NCI-H146 treated with DMSO at 0.1 percent for 48 hours (cell line): ENCODE results near the gene DNAAF2.
"Not testable (repeated sequence)": the region's sequence is repeated elsewhere in the genome, so short reads cannot be mapped to it uniquely, and the experiment has no call there.

Source experiments
- DNase-seq: peaks from one replicate; lab custom pipeline; 2025; ENCODE audit not compliant: unreplicated experiment; lab: John Stamatoyannopoulos, UW

The DNAAF2 gene

DNA sequence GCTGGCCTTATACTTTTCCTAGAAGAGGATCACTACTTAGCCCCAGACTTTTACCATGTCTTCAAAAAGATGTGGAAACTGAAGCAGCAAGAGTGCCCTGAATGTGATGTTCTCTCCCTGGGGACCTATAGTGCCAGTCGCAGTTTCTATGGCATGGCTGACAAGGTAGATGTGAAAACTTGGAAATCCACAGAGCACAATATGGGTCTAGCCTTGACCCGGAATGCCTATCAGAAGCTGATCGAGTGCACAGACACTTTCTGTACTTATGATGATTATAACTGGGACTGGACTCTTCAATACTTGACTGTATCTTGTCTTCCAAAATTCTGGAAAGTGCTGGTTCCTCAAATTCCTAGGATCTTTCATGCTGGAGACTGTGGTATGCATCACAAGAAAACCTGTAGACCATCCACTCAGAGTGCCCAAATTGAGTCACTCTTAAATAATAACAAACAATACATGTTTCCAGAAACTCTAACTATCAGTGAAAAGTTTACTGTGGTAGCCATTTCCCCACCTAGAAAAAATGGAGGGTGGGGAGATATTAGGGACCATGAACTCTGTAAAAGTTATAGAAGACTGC is 12.9 kb downstream of the DNAAF2 start:
- no peak for DNase-seq

DNA sequence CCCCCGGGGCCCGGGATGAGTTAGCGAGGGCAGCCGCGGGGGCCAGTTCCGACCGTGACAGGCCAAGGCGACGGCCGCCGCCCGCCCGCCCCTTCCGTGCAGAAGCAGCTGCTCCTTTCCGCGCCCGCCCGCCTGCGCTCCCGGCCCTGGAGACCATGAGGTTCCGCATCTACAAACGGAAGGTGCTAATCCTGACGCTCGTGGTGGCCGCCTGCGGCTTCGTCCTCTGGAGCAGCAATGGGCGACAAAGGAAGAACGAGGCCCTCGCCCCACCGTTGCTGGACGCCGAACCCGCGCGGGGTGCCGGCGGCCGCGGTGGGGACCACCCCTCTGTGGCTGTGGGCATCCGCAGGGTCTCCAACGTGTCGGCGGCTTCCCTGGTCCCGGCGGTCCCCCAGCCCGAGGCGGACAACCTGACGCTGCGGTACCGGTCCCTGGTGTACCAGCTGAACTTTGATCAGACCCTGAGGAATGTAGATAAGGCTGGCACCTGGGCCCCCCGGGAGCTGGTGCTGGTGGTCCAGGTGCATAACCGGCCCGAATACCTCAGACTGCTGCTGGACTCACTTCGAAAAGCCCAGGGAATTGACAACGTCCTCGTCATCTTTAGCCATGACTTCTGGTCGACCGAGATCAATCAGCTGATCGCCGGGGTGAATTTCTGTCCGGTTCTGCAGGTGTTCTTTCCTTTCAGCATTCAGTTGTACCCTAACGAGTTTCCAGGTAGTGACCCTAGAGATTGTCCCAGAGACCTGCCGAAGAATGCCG is 13.7 kb downstream of the DNAAF2 start:
- no peak for DNase-seq

DNA sequence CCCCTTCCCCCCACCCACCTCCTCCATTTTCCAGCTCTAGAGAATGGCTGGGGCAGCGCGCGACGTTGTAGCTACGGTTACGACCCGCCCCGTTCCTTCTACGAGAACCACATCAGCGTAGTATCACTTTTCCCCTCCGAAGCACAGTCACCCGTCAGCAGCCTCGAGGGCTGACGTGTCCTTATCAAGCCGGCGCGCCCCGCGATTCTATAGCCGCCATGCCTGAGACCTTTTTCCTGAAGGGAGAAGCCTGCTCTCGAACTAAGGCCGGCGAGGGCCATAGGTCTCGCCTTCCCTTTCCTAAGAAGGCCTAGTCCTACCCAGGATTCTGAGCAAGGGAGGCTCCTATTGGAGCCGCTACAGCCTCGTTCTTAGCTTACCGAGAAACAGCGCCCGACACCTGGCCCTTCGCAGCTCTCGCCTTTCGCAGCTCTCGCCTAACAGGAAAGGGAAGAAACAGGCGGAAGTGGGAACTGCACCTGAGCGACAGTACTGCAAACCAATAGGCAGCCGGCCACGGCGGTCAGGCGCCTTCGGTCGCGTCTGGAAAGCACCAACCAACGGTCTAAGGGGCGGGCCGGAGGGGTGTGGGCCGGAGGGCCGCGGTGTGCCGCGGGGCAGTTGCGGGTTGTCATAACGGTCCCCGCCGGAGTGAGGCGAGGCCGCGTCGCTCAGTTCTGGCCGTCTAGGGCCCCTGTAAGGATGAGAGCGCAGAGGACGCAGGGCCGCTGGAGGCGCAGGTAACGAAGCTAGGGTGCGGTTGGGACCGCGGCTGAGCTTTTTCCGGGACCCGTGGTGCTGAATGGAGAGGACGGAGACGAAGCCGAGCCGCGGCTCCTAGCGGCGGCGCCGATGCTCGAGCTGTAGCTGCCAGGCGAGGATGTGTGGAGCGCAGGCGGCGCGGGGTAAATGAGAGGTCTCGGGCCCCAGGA is 14.6 kb downstream of the DNAAF2 start, which contains the start of the genes MGAT2 and RPL36AL:
MGAT2 (plus strand) TSS at position 618 of the 932 bp plus-strand sequence. CDS start 470 bp downstream, outside the sequence.
RPL36AL (minus strand) TSS at position 445 of the 932 bp plus-strand sequence. CDS start 1,522 bp downstream, outside the sequence.
- DNase-seq = peak; percentile 95

DNA sequence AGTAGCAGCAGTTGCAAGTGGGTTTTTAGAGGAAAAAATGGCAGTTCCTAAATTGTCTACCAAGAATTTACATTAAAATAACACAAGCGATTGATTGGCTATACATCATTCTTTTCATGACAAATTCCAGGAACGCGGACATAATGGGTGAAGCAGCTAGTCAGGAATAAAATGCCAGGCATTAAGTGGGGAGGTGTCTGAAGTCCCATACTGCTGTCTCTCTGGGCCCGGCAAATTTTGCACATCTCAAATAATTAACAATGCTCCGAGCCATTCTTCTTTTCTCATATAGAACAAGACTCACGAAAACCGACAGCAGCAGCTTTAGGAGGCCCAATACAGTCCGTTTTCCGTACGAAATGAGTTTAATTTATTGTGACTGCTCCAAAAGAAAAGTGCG is 15.3 kb downstream of the DNAAF2 start:
- no peak for DNase-seq

DNA sequence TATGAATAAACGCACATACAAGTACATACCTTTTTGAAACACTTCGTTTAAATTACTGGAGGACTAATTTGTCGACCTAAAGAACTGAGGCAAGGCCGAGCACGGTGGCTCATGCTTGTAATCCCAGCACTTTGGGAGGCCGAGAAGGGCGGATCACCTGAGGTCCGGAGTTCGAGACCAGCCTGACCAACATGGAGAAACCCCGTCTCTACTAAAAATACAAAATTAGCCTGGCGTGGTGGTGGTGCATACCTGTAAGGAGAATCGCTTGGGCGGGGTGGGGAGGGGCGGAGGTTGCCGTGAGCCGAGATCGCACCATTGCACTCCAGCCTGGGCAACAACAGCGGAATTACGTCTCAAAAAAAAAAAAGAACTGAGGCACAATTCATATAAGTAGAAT is 15.8 kb downstream of the DNAAF2 start:
- DNase-seq = not testable (repeated sequence)

DNA sequence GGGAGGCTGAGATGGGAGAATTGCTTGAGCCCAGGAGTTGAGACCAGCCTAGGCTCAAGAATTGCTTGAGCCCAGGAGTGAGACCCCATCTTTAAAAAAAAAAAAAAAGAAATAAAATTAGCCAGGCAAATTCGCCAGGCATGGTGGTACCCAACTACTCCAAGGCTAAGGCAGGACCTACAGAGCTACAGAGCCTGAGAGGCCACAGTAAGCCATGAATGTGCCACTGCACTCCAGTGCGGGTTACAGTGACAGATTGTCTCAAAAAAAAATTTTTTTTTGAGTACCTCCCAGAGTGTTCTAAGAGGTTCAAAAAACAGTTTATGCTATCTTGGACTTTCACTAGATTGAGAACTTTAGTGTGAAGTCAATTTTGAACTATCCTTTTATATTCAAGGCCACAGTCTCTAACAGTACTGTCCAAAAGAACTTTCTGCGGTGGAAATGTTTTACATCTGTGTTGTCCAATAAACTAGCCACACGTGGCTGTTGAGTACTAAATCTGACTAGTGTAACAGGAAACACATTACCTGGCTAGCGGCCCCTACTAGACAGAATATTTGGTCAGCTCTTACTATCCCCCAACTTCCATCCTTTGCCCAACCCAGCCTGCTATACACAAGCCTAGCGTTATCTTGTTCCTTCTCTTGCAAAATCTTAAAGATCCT is 17.1 kb downstream of the DNAAF2 start:
- no peak for DNase-seq

DNA sequence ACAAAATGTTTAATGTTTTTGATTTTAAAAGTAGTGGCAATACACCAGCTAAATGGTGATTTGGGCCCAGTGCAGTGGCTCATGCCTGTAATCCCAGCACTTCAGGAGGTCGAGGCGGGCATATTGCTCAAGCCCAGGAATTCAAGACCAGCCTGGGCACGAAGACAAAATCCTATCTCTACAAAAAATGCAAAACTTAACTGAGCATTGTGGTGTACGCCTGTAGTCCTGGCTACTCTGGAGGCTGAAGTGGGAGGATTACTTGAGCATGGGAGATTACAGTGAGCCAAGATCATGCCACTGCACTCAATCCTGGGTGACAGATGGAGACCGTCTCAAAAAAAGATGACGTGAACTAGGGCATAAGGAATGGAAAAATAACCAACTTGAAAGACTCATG is 19.3 kb downstream of the DNAAF2 start:
- DNase-seq = no peak

DNA sequence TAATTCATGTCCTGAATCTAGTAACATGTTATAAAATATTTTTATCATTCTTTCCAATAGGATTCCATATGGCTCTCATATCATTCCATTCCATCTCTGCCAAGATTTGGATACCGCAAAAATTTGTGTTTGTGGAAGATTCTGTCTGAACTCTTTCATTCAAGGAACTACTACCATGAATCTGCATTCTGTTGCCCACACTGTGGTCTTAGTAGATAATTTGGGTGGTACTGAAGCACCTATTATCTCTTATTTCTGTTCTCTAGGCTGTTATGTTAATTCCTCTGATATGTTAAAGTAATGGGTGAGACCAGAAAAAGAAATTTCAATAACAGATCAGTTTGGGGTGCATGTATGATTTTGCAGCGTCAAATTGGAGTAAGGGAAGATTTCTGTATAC is 20.8 kb downstream of the DNAAF2 start:
- DNase-seq = no peak

DNA sequence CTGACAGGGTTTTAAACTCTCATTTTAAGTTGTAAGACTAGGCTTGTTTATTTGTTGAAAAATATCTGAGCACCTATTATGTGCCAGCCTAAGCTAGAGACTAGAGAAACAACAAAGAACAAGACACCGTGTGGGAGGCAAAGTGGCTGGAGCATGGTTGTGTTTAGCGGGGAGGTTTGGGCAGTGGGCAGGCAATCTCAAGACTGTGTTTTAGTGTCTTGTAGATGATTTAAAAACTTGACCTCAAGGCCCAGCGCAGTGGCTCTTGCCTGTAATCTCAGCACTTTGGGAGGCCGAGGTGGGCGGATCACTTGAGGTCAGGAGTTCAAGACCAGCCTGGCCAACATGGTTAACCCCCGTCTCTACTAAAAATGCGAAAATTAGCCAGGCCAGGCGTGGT is 22.4 kb downstream of the DNAAF2 start:
- no peak for DNase-seq

DNA sequence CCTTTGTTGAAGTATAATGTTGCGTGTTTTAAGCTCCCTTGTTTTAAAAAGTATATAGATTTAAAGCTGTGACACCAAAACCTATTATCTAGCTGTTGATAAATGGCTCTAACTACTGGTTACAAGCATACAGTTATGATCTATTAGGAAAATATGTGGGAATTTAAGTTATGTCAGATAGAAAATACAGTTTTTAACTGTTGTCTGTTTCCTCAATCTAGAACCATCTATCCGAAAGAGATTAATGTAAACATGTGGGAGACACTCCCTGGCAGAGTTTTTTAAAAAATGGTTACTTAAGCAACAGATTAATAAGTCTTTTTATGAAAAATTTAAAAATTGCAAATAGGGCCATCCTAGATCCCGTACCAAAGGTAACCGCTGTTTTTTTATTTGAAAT is 22.8 kb downstream of the DNAAF2 start:
- no peak for DNase-seq

DNA sequence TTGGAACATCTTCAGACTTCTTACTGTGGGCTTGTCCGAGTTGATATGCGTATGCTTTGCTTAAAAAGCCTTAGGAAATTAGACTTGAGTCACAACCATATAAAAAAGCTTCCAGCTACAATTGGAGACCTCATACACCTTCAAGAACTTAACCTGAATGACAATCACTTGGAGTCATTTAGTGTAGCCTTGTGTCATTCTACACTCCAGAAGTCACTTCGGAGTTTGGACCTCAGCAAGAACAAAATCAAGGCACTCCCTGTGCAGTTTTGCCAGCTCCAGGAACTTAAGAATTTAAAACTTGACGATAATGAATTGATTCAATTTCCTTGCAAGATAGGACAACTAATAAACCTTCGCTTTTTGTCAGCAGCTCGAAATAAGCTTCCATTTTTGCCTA is 27.5 kb downstream of the DNAAF2 start:
- no peak for DNase-seq

DNA sequence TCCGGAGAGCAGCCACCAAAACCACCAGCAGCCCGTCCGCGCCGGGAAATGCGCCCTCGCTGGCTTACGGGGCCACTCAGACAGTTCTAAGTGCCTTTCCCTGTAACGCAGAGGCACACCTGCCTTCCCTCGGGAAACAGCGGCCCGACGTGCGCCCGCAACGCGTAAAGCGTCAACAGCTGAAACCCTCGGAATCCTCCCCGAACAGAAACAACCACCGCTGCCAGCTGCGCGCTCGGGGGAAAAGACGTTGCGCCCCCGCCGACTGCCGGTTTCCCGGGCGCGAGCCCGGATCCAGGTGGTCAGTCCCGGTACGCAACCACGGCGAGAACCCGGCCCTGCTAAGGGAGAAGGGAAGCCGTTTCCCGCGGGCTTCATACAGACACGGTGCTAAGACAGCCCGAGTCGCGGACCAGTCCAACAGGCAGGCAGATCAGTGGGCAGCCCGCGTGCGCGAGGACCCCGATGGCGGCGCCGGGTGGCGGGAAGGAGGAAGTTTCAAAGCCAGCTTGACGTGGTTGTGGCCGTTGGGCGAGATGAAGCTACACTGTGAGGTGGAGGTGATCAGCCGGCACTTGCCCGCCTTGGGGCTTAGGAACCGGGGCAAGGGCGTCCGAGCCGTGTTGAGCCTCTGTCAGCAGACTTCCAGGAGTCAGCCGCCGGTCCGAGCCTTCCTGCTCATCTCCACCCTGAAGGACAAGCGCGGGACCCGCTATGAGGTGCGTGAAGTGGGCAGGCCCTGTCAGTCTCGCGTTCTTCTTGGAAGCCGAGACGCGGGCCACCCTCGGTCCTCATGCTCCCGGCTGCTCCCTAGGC is 36.4 kb downstream of the DNAAF2 start, which contains the start of gene LRR1:
LRR1 (plus strand) TSS at position 456 of the 816 bp plus-strand sequence; CDS start at position 537, 81 bp downstream.
- peak; percentile 76 for DNase-seq

DNA sequence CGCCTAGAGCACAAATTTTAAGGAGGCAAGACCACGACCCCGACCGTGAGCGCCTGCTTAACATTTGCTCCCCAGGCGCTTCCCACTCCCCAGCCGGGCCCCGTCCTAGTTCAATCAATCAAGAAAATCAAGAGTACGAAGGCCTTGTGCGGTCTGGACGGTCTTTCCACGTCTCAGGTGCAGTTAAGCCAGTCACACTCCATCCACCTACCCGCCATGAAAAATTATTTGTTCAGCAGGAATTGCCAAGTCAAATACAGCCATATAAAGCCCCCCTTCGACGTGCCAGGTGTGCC is 36.9 kb downstream of the DNAAF2 start:
- DNase-seq = peak; percentile 50

DNA sequence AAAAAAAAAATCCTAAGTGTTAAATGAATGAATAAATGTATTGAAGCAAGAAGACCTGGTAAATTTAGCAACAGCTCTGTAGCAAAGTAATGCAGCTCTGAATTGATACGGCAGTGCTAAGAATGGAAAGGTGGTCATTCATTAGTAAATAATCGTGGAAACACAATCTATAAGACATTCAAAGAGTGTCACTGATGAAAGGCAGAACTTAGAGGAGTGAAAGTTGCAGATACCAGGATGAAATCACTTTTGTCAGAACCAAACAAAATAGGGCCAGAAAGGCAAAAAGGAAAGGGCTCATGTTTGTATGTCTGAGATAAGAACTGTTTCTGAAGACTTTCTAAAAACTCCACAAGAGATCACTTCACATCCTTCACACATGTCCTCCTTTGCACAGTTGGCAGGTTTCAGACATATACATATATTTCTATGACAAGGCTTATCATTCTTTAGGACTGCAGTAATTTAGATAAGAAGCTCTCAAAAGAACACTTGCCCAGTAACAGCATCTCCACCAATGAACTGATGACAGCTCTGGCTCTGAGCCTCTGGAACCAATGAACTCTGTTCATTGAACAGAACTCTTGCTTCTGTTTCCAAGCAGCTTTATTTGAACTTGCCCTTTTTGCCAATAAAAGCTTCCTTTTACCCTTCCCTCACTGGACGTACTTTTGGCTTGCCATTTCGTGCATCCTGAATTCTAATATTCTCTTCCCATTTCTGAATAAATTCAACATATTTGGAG is 40.5 kb downstream of the DNAAF2 start:
- no peak for DNase-seq

DNA sequence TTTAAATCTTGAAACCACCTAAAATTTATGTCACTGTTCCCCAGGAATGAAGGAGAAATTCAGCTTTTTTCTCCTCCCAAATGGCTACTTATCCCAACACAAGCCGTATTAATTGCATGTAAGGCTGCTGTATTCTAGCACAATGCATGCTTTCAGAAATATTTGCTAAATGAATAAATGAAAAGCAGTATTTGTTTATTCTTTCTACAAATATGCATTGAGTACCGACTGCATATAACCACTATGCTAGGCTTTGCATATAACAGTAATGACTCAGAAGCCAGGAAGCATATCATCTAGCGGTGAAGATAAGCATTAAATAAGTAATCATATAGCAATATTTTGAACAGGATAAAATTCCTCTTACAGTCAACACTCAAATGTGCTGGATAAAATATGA is 42.0 kb downstream of the DNAAF2 start:
- no peak for DNase-seq

DNA sequence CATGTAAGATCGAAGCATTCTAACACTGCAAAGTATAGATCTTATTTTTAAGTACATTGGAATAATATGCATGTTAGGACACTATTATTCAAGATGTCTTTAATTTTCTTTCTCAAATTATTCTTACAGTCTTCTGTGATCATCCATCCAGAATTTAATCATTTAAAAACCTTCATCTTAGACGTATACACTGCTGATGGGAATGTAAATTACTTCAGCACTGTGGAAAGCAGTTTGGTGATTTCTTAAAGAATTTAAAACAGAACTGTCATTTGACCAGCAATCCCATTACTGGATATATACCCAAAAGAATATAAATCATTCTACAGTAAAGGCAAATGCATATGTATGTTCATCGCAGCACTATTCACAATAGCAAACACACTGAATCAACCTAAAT is 45.7 kb downstream of the DNAAF2 start:
- DNase-seq = no peak

DNA sequence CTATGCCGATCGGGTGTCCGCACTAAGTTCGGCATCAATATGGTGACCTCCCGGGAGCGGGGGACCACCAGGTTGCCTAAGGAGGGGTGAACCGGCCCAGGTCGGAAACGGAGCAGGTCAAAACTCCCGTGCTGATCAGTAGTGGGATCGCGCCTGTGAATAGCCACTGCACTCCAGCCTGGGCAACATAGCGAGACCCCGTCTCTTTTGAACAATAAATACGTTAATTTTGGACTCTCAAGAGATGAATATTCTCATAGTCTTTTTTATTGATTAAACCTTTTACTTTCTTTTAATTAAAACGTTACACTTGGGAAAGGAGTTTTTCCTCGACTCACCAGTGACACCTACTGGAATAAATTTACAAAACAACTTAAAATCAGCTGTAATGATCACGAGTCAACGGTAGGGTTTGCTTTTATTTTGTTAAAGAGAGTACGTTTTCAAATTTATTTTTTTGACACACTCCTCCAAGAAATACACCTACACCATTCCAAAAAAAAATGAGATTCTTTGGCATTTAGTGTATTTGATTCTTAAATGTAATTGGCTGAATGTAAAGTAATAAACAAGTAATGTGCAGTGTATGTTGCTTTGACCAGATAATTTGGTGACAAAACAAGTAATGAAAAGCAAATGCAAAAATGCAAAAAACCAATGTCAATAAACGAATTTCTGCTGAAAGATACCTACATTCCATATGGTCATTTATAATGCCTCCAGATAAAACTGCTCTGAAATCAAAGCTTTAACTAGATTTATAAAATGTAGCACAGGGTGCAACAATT is 48.2 kb downstream of the DNAAF2 start:
- peak; percentile 56 for DNase-seq

DNA sequence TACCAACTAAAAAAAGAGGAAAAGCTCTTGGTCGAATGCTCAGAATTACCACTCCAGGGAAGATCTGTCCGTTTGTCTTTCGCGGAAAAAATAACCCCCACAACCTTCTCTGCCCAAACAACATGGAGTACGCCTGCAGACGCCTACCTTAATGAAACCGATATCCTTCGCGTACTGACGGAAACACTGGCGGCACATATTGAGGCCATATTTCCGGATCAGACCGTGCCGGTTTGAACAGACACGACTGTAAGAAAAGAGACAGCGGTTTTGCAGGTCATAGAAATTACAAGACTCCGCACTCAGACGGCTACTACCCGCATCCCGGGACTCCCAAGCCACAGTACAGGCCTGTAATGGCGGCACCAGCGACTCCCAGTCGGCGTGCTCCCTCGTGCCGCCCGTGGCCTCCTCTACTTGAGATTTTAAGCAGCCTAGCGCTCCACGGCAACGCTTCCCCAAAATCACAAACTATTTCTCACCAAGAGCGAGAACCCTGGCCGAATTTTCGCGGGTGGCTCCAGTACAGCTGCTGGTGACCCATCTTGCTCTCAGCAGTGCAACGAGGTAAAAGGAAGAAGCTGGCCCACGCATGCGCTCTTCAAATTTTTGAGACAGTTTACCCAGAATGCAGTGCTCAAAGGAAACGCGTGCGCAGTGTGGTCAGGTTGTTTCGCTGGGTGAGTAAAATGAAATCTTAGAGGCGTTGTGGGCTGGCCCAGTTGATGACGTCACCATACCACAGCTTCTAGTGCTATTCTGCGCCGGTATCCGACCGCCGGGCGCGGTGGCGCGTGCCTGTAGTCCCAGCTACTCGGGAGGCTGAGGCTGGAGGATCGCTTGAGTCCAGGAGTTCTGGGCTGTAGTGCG is 49.0 kb downstream of the DNAAF2 start, which contains the start of gene RPS29:
RPS29 (minus strand) TSS at position 578 of the 870 bp plus-strand sequence; CDS start at position 544, 34 bp downstream.
- DNase-seq = peak; percentile 98
